ENCODE data around the gene ZNHIT2.

Gene ZNHIT2

DNA sequence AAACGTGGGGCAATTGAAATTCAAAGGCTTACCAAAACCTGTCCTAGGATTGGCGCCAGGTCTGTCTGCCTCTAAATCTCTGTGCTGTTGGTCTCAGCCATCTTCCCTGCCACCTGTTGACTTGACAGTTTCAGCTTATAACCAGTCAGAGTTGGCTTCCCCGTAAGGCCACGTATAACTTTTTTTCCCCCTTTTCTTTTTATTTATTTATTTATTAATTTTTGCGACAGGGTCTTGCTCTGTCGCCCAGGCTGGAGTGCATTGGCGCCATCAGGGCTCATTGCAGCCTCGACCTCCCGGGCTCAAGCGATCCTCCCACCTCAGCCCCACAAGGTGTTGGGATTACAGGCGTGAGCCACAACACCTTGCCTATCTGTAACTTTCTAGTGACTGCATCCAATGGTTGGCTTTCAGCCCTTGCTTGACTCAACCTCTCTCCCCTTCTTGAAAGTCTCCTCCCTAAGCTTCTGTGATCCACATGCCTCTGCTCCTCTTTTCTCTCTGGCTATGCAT is 18.2 kb upstream of the ZNHIT2 start:
- Histone ChIP-seq H3K4me3 (peak overlapping the region; percentile 78 to 99 (median 95)), H3K9me3 (replicated peaks in 1 of 11) (no peaks in the 10 kb centered on the region), H3K27me3 (no peaks in the 10 kb centered on the region), H4K20me1 (peaks cover 13 to 36% (median 26%) of the 10 kb centered on the region in 11 experiments; a peak in 19 of 22 replicates), H3K27ac (peak overlapping the region; percentile 92 to 100 (median 97); a peak in 21 of 22 replicates), H3K9ac (peak overlapping the region; percentile 88 to 100 (median 96)), H3K4me1 (peaks cover 35 to 63% (median 46%) of the 10 kb centered on the region in 10 experiments), H3K4me2 (peak overlapping the region; percentile 86 to 100 (median 97)), H3K36me3 (peaks cover 13 to 22% (median 16%) of the 10 kb centered on the region in 11 experiments; a peak in 21 of 22 replicates)
- TF ChIP-seq Cebpa-rat (IDR thresholded peaks at IDR 0.05) = no peak

DNA sequence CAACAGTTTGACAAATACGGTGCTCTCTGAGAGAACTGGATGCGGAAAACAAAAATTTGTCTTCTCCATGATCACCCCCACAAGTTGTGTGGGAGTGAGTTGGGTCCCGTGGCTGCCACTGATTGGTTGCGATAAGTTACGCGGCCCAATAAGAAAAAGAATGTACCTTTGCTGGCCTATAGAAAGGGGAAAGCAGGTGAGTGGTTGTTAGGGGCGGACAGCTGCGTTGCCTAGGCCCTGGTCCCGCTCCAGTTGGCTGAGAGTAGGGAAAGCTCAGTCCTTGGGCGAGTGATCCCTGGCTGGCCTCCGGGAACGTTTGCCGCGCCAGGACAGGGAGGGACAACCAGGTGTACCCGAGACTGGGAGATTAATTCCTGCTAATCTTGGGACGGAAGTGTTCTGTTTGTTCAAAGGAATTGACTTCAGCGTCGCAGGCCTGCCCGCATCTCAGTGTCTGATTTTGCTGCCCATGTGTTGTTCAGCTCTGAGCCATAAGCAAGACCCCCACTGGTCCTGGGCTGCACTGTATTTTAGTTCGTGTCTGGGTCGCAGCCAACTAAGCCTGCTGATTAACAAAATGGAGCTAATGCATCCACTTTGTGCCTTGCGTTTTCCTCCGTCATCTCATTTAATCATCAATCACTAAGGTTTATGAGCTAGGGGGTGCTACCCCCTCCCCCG is 17.6 kb upstream of the ZNHIT2 start:
- peaks cover 17 to 26% (median 21%) of the 10 kb centered on the region in 11 experiments for H3K36me3 ChIP-seq
- peak overlapping the region; percentile 78 to 99 (median 95) for H3K4me3 ChIP-seq
- peak overlapping the region; percentile 86 to 100 (median 97) for H3K4me2 ChIP-seq
- H3K27me3 ChIP-seq = no peaks in the 10 kb centered on the region
- H3K27ac ChIP-seq = peak overlapping the region; percentile 92 to 100 (median 97)
- TF ChIP-seq Cebpa-rat (IDR thresholded peaks at IDR 0.05) = no peak
- H3K9me3 ChIP-seq (replicated peaks in 1 of 11) = no peaks in the 10 kb centered on the region
- H3K4me1 ChIP-seq = peaks cover 35 to 65% (median 50%) of the 10 kb centered on the region in 10 experiments
- H3K9ac ChIP-seq = peak overlapping the region; percentile 88 to 100 (median 96)
- H4K20me1 ChIP-seq = peaks cover 16 to 40% (median 30%) of the 10 kb centered on the region in 11 experiments; a peak in 19 of 22 replicates

DNA sequence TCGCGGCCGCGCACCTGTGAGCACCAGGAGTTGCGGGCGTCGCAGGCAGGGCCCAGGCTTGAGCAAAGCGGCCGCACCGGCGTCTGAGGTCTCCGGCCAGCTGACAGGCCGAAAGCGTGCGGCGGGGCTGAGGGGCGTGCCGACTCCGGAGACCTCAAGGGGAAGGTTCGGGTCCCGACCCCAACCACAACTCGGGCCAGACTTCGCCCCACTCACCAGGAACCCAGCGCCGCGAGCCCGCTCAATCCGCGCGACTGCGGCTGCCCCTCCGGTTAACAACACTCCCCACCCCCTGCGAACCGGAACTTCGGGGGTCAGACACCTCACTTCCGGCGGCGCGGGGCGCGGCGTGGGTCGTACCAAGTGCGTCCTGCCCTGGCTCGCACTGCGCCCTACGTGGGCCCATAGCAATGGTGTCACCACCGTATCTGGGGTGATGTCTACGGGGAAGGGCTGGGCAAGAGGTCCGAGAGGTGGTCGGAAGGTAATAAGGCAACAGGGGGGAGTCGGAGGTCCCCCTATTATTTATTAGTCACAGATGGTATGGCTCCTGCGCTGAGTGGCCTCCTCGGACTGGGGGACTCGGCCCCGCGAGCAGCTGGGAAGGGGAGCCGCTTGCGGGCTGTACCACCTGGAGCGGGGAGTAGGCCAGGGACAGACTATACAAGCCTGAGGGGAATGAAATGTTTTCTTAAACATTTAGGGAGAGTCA is 16.9 kb upstream of the ZNHIT2 start, which contains the start of gene SYVN1:
SYVN1 (minus strand) TSS at position 280 of the 712 bp plus-strand sequence. CDS start 918 bp downstream, outside the sequence.
- peaks cover 35 to 72% (median 57%) of the 10 kb centered on the region in 10 experiments for H3K4me1 ChIP-seq
- peak within 1 kb of the TSS; percentile 92 to 100 (median 97) for H3K27ac ChIP-seq
- H3K4me2 ChIP-seq = peak within 1 kb of the TSS; percentile 86 to 100 (median 97)
- peaks cover 23 to 33% (median 28%) of the 10 kb centered on the region in 11 experiments for H3K36me3 ChIP-seq
- TF ChIP-seq Cebpa-rat (IDR thresholded peaks at IDR 0.05) = no peak
- no peaks in the 10 kb centered on the region for H3K27me3 ChIP-seq
- peak within 1 kb of the TSS; percentile 88 to 100 (median 96) for H3K9ac ChIP-seq
- H3K9me3 ChIP-seq (replicated peaks in 1 of 11) = no peaks in the 10 kb centered on the region
- H4K20me1 ChIP-seq = peaks cover 23 to 47% (median 36%) of the 10 kb centered on the region in 11 experiments; a peak in 20 of 22 replicates
- peak within 1 kb of the TSS; percentile 78 to 99 (median 95) for H3K4me3 ChIP-seq

DNA sequence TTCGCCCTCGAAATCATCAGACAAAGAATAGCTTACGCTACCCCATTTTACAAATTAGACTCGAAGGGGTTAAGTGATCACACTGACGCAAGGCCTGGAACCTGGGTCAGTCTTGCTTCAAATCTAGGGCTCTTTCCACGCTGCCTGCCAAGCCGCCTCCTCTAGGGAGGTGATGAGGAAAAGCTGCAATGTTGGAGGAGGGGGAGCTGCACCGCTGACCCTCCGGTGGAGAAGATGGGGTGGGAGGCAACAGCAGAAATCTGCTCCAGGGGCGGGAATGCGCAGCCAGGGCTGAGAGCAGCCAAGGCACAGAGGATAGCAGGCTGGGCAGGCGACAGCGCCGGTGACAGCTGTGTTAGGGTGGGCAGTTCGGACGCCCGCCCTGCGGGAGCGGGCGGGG is 16.2 kb upstream of the ZNHIT2 start:
- Histone ChIP-seq H3K27ac (peak overlapping the region; percentile 92 to 100 (median 97)), H3K4me2 (peak overlapping the region; percentile 86 to 100 (median 97)), H3K9ac (peak overlapping the region; percentile 88 to 100 (median 96)), H3K9me3 (replicated peaks in 1 of 11) (no peaks in the 10 kb centered on the region), H4K20me1 (peaks cover 29 to 54% (median 38%) of the 10 kb centered on the region in 11 experiments; a peak in 20 of 22 replicates), H3K4me1 (peaks cover 35 to 77% (median 58%) of the 10 kb centered on the region in 10 experiments), H3K36me3 (peaks cover 30 to 40% (median 35%) of the 10 kb centered on the region in 11 experiments), H3K27me3 (no peaks in the 10 kb centered on the region), H3K4me3 (peak overlapping the region; percentile 78 to 99 (median 95))
- TF ChIP-seq Cebpa-rat (IDR thresholded peaks at IDR 0.05) = no peak

DNA sequence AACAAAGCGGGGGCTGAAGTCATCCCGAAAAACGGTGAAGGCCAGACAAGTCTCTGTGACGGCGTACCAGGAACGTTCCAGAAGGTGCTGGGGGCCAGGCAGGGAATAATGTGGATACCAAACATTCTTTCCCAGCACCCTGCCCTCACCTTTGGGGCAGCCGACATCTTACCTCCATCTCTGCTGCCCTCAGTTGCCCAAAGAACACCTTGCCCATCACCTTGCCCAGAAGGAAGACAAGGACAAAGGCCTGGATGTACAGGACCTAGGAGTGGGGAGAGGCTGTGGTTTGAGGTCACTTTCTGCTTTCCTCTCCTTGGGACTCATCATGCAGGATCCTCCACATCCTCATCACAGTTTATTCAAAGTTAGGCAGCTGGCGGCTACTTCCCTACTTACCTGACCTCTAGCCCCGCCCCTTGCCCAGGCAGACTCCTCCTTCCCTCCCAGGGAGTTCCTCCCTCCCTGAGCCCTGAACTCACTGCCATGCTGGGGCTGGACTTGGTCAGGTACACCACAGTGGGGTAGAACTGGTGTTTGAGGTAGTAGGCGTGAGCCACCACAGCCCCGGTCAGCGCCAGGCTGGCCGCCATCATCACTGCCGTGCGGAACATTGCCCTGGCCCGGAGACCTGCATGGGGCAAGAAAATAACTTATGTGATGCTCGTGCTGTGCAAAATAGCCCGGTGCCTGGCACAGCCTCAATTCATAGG is 15.6 kb upstream of the ZNHIT2 start:
- Histone ChIP-seq H3K4me1 (peaks cover 35 to 77% (median 58%) of the 10 kb centered on the region in 10 experiments), H4K20me1 (peaks cover 29 to 59% (median 42%) of the 10 kb centered on the region in 11 experiments; a peak in 20 of 22 replicates), H3K36me3 (peaks cover 35 to 46% (median 41%) of the 10 kb centered on the region in 11 experiments), H3K27me3 (no peaks in the 10 kb centered on the region), H3K9me3 (replicated peaks in 1 of 11) (no peaks in the 10 kb centered on the region), H3K4me2 (peak overlapping the region; percentile 86 to 100 (median 97)), H3K27ac (peak overlapping the region; percentile 41 to 100 (median 97); a peak in 21 of 22 replicates), H3K4me3 (peak overlapping the region; percentile 78 to 99 (median 95)), H3K9ac (peak overlapping the region; percentile 88 to 100 (median 96); a peak in 21 of 22 replicates)
- no peak for TF ChIP-seq Cebpa-rat (IDR thresholded peaks at IDR 0.05)

DNA sequence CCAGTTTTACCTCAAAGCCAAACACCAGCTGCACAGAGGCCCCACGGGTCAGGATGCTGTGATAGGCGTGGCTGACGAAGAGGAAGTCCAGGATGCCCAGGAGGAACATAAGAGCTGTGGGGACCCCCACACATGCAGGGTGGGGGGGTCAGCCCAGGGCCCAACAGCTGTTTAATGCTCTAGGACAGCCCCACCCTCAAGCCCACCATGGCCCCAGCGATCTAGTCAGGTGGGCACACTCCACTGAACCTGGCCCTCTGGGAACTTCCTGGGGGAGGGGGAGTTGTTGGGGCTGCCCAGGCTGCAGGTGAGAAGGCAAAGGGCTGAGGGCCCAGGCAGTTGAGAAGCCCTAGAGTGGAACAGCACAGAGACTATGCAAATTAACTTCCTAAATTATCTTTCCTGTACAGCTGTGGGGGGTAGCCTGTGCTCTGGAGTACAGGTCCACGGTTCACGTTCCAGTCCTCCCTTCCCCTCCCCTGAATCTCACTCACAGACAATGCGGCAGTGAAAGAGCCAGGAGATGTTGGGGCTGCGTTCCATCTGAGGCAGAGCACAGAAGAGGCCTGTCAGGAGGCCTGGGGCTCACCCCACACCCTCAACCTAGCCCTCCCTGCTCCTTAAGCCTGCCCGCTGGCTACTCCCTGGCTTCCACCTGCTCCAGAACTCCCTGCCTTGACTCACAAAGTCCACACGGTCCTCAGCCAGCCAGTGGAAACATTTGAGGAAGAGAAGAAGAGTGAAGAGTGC is 14.9 kb upstream of the ZNHIT2 start:
- H3K9me3 ChIP-seq (replicated peaks in 1 of 11) = no peaks in the 10 kb centered on the region
- peak overlapping the region; percentile 88 to 100 (median 96) for H3K9ac ChIP-seq
- H3K4me3 ChIP-seq = peak overlapping the region; percentile 78 to 99 (median 95)
- H3K27ac ChIP-seq = peak overlapping the region; percentile 41 to 100 (median 97); a peak in 21 of 22 replicates
- H3K27me3 ChIP-seq = no peaks in the 10 kb centered on the region
- TF ChIP-seq Cebpa-rat (IDR thresholded peaks at IDR 0.05) = no peak
- peaks cover 29 to 65% (median 45%) of the 10 kb centered on the region in 11 experiments; a peak in 20 of 22 replicates for H4K20me1 ChIP-seq
- H3K36me3 ChIP-seq = peaks cover 43 to 53% (median 47%) of the 10 kb centered on the region in 11 experiments
- peaks cover 35 to 73% (median 58%) of the 10 kb centered on the region in 10 experiments for H3K4me1 ChIP-seq
- peak overlapping the region; percentile 86 to 100 (median 97) for H3K4me2 ChIP-seq

DNA sequence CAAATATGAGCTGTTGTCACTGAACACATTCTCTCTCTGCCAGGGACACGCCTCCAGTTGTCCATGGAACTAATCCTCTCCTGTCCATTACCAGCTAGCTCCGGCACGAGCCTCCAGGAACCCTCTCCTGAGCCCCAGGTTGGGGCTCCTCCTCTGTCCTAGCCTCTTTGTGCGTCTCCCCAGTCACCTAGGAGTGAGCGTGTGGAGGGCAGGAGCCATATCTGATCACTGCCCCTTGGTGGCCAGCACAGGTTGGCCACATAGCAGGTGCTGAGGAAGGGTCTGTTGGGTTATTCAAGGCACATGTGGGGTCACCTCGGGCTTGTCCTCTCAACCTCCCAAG is 14.4 kb upstream of the ZNHIT2 start:
- no peaks in the 10 kb centered on the region for H3K9me3 ChIP-seq (replicated peaks in 1 of 11)
- peaks cover 35 to 67% (median 58%) of the 10 kb centered on the region in 10 experiments for H3K4me1 ChIP-seq
- H3K36me3 ChIP-seq = peaks cover 48 to 59% (median 53%) of the 10 kb centered on the region in 11 experiments
- TF ChIP-seq Cebpa-rat (IDR thresholded peaks at IDR 0.05) = no peak
- H3K4me3 ChIP-seq = peak overlapping the region in 9 of 10 experiments; percentile 89 to 99 (median 97); a peak in 17 of 20 replicates
- peaks cover 29 to 70% (median 45%) of the 10 kb centered on the region in 11 experiments; a peak in 20 of 22 replicates for H4K20me1 ChIP-seq
- H3K9ac ChIP-seq = peak overlapping the region; percentile 88 to 100 (median 96)
- H3K27ac ChIP-seq = peak overlapping the region in 10 of 11 experiments; percentile 53 to 100 (median 97); a peak in 20 of 22 replicates
- no peaks in the 10 kb centered on the region for H3K27me3 ChIP-seq
- H3K4me2 ChIP-seq = peak overlapping the region; percentile 86 to 100 (median 97)

Data from BLaER1 treated with 17β-estradiol and CSF1 and Interleukin-3, amounts not matched to agents 10 nM and 100 nM (cell line).